Cardiac muscle cell (in vitro differentiated cells and primary cell): ENCODE data around the gene DLL1. TPM values are rescaled to one million over a fixed set of nuclear protein-coding genes. Genes with fewer than 3 reads are reported as not detected.

Source experiments
- DNase-seq, 2 donors: peaks; one replicate each; pipeline versions ENCODE4 v3.0.0 to v3.0.0-alpha.2; 2010 to 2017; ENCODE audit warnings: low read depth in 1 of 2, low spot score in 1 of 2
- H3K27ac ChIP-seq: fragments of 200-600 bp; sonication (generic); 2 replicates; pipeline ENCODE4 v1.5.1; 2016
- H3K27me3 ChIP-seq: fragments of 200-600 bp; sonication (generic); 2 replicates; pipeline ENCODE4 v1.6.0; 2016; ENCODE audit warnings: control low read depth
- H3K36me3 ChIP-seq: fragments of 200-600 bp; sonication (generic); 2 replicates; pipeline ENCODE4 v1.5.1; 2016; ENCODE audit warnings: control low read depth
- H3K4me1 ChIP-seq: fragments of 200-600 bp; sonication (generic); 2 replicates; pipeline ENCODE4 v1.8.1; 2017; ENCODE audit warnings: low read depth, mild to moderate bottlenecking, mixed run types
- H3K4me3 ChIP-seq: fragments of 200-600 bp; sonication (generic); 2 replicates; pipeline ENCODE4 v1.5.1; 2016; ENCODE audit warnings: mild to moderate bottlenecking
- H3K9me3 ChIP-seq: fragments of 200-600 bp; sonication (generic); 2 replicates; pipeline ENCODE4 v1.5.1; 2017; ENCODE audit warnings: low read depth, mild to moderate bottlenecking, control low read depth
- CTCF ChIP-seq: IDR thresholded peaks from 2 replicates; pipeline ENCODE4 v1.5.1; 2012; ENCODE audit warnings: low read depth, mild to moderate bottlenecking, low read length
- polyA plus RNA-seq: library from polyadenylated mRNA; unstranded; fragments of >200 nt; fragmentation: Nextera tagmentation; extraction: Ambion mirVana; gene quantifications from 2 replicates; pipeline ENCODE4 v1.2.1, GENCODE V29; 2016
- total RNA-seq: library from RNA; depleted of rRNA; stranded (reverse); fragments of >200 nt; gene quantifications from 2 replicates; pipeline ENCODE4 v1.2.3, GENCODE V29; 2016

Gene DLL1
- total and polyA plus RNA-seq, 2 experiments from 2014 or later: 2.2 to 4.3 TPM

- H3K27ac ChIP-seq: no peak overlapping the region
- H3K4me3 ChIP-seq: no peak overlapping the region
- no peaks in the 10 kb centered on the region for H3K36me3 ChIP-seq
- no peak for TF ChIP-seq CTCF
- H3K9me3 ChIP-seq: no peaks in the 10 kb centered on the region
- H3K4me1 ChIP-seq: peaks cover 3% of the 10 kb centered on the region
- peaks cover 72% of the 10 kb centered on the region for H3K27me3 ChIP-seq
- DNase-seq: no peak
Measured at GRCh38 chr6:170297576-170298330, 6.9 kb upstream of the DLL1 start.

GRCh38 chr6:170296746-170297575 lies 6.1 kb upstream of the DLL1 start:
- Histone ChIP-seq H3K27ac (no peak overlapping the region), H3K27me3 (peaks cover 80% of the 10 kb centered on the region), H3K4me1 (peaks cover 3% of the 10 kb centered on the region), H3K9me3 (no peaks in the 10 kb centered on the region), H3K36me3 (no peaks in the 10 kb centered on the region), H3K4me3 (peak overlapping the region; percentile 38)
- TF ChIP-seq CTCF: no peak
- no peak for DNase-seq

- Histone ChIP-seq H3K9me3 (no peaks in the 10 kb centered on the region), H3K36me3 (no peaks in the 10 kb centered on the region), H3K4me3 (peak overlapping the region; percentile 38), H3K4me1 (peaks cover 3% of the 10 kb centered on the region), H3K27ac (no peak overlapping the region), H3K27me3 (peaks cover 86% of the 10 kb centered on the region)
- no peak for TF ChIP-seq CTCF
- no peak for DNase-seq
Measured at GRCh38 chr6:170296423-170296745, 5.5 kb upstream of the DLL1 start.

- no peak for TF ChIP-seq CTCF
- peak in 1 of 2 donors; percentile 60 for DNase-seq
- Histone ChIP-seq H3K36me3 (no peaks in the 10 kb centered on the region), H3K9me3 (no peaks in the 10 kb centered on the region), H3K27me3 (peaks cover 92% of the 10 kb centered on the region), H3K4me1 (peaks cover 3% of the 10 kb centered on the region), H3K27ac (no peak overlapping the region), H3K4me3 (peak overlapping the region; percentile 38)
Measured at GRCh38 chr6:170295510-170296422, 4.9 kb upstream of the DLL1 start.

- Histone ChIP-seq H3K27ac (no peak overlapping the region), H3K4me3 (peak overlapping the region; percentile 38), H3K9me3 (no peaks in the 10 kb centered on the region), H3K36me3 (no peaks in the 10 kb centered on the region), H3K4me1 (peaks cover 3% of the 10 kb centered on the region), H3K27me3 (peaks cover 100% of the 10 kb centered on the region)
- no peak for TF ChIP-seq CTCF
- no peak for DNase-seq
Measured at GRCh38 chr6:170294813-170295509, 4.1 kb upstream of the DLL1 start.
